Calu3 (cell line): ENCODE measurements around the gene MOV10L1. TPM values are rescaled to one million over a fixed set of nuclear protein-coding genes. Genes with fewer than 3 reads are reported as not detected.

Experiments
- BruUV-seq: library from RNA; stranded (reverse); fragments of 400-500 nt; replicated peaks from 2 replicates; lab custom pipeline; 2021; lab: Mats Ljungman, UMichigan
- CTCF ChIA-PET: fragments of 300-600 bp; sonication (Branson Sonifier 250); formaldehyde crosslinking; loops from one replicate; lab custom pipeline; 2022; ENCODE audit warnings: antibody characterized with exemption; lab: Charles Lee
- DNase-seq: peaks from one replicate; pipeline ENCODE4 v3.0.0; 2022
- H3K27ac Mint-ChIP-seq: one replicate; pipeline ENCODE4 v1.8.0; 2022; ENCODE audit warnings: mixed read lengths; ENCODE audit not compliant: unreplicated experiment
- H3K27me3 Mint-ChIP-seq: one replicate; pipeline ENCODE4 v1.8.0; 2022; ENCODE audit warnings: mixed read lengths; ENCODE audit not compliant: unreplicated experiment
- H3K36me3 Mint-ChIP-seq: one replicate; pipeline ENCODE4 v1.8.0; 2022; ENCODE audit warnings: mild to moderate bottlenecking, moderate library complexity, mixed read lengths; ENCODE audit not compliant: insufficient read depth, unreplicated experiment
- H3K4me1 Mint-ChIP-seq: one replicate; pipeline ENCODE4 v1.8.0; 2022; ENCODE audit warnings: mild to moderate bottlenecking, low read depth, mixed read lengths; ENCODE audit not compliant: unreplicated experiment
- H3K4me3 Mint-ChIP-seq: one replicate; pipeline ENCODE4 v1.8.0; 2022; ENCODE audit warnings: mild to moderate bottlenecking, low read depth, moderate library complexity, mixed read lengths; ENCODE audit not compliant: unreplicated experiment
- H3K9me3 Mint-ChIP-seq: one replicate; pipeline ENCODE4 v1.8.0; 2022; ENCODE audit warnings: low read depth, mixed read lengths; ENCODE audit not compliant: unreplicated experiment
- intact Hi-C: fragments of 100-400 bp; cut with micrococcal nuclease; formaldehyde crosslinking; loops from one replicate; pipeline ENCODE4 v1.10.0; 2022; ENCODE audit not compliant: unreplicated experiment
- total RNA-seq: library from RNA; stranded (reverse); gene quantifications from 2 replicates; pipeline ENCODE4 v1.2.3, GENCODE V29; 2022
- TF ChIP-seq, protein P1 (sequence below): fragments of 200-600 bp; IDR thresholded peaks from one replicate; pipeline ENCODE4 v1.8.0; 2022; ENCODE audit warnings: antibody characterized with exemption; ENCODE audit not compliant: unreplicated experiment

The MOV10L1 gene
- total RNA-seq, 1 experiment from 2014 or later, result not detected

DNA sequence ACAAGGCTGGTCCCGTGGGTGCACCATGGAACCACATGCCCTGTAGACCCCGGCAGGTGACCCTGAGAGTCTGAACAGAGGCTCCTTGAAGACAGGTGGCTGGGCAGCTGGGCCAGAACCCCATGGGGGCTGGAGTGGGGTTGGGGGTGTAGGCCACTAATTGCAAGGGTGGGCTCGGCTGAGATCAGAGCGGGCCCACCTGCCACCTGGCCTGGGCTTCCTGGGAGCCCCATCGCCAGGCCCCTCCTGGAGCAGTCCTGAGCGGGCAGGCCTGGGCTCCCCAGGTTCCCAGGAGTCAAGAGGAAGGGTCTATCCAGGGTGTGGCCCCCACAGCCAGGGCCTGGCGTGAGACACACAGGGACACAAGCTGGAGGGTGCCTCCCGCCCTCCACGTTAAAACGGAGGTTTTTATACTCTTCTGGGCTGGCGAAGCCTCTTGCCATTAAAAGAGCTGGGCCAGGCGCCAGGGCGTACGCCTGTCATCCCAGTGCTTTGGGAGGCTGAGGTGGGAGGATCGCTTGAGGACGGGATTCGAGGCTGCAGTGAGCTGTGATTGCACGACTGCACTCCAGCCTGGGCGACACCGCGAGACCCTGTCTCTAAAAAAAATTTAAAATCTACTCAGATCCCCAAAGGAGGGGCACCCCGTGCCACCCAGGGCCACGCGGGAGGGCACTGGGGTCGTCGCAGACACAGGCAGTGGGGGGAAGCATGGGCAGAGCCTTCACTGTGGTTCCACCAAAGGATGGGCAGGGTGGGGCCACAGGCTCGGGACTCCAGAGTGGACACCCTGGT, 91.1 kb downstream of the MOV10L1 start:
- H3K27ac Mint-ChIP-seq, result no peak overlapping the region
- TF ChIP-seq, protein P1, sequence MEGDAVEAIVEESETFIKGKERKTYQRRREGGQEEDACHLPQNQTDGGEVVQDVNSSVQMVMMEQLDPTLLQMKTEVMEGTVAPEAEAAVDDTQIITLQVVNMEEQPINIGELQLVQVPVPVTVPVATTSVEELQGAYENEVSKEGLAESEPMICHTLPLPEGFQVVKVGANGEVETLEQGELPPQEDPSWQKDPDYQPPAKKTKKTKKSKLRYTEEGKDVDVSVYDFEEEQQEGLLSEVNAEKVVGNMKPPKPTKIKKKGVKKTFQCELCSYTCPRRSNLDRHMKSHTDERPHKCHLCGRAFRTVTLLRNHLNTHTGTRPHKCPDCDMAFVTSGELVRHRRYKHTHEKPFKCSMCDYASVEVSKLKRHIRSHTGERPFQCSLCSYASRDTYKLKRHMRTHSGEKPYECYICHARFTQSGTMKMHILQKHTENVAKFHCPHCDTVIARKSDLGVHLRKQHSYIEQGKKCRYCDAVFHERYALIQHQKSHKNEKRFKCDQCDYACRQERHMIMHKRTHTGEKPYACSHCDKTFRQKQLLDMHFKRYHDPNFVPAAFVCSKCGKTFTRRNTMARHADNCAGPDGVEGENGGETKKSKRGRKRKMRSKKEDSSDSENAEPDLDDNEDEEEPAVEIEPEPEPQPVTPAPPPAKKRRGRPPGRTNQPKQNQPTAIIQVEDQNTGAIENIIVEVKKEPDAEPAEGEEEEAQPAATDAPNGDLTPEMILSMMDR, result no peak

DNA sequence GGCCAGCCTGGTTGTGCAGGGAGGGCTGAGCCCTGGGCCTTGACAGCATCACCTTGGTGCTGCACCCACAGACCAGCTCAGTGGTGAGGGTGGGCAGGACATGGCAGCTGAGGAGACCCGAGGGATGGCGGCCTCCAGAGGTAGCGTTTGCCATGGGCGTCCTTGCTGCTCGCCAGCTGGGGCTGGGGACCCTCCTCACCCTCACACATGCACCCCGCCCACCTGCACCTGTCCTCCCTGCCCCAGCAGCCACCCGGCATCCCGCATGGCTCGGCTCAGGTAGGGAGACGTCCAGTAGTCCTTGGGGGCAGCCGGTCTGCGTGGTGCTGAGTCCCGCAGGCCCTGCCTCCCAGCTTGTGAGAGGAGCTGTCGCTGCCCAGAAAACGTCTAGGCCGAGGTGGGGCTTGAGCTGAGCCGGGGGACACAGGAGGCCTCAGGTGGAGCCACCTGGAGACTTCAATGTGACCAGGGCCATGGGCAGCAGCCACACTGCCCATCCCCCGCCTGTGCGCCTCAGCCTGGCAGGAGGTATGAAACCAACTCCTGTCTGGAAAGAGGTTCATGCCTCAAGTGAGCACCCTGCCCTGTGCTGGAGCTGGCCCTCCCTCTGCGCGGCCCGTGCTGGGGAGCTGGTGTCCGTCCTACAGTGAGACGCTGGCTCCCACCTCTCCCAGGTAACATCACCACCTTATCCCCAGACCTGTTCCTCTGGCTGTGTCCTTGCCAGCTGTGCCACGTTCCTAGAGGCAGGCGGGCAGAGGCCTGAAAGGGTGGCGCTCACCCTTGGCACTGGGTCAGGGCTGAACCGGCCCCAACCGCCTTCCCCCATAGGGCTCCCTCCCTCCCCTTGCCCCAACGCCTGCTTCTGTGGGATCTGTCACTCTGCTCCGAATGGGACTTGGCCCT, 92.6 kb downstream of the MOV10L1 start:
- DNase-seq, result no peak
- H3K9me3 Mint-ChIP-seq, result no peaks in the 10 kb centered on the region
- H3K27ac Mint-ChIP-seq, result no peak overlapping the region
- H3K36me3 Mint-ChIP-seq, result peaks cover 35% of the 10 kb centered on the region
- no peaks in the 10 kb centered on the region for H3K27me3 Mint-ChIP-seq
- BruUV-seq, result no TSS peak
- intact Hi-C loops, result no loop called here
- CTCF ChIA-PET, result no interaction called here
- H3K4me3 Mint-ChIP-seq, result no peak overlapping the region
- H3K4me1 Mint-ChIP-seq, result no peaks in the 10 kb centered on the region
- TF ChIP-seq, protein P1, result no peak

More for the DNA sequence above, 91.1 kb downstream of the MOV10L1 start:
- no peaks in the 10 kb centered on the region for H3K27me3 Mint-ChIP-seq
- peaks cover 20% of the 10 kb centered on the region for H3K36me3 Mint-ChIP-seq
- H3K4me1 Mint-ChIP-seq, result no peaks in the 10 kb centered on the region
- CTCF ChIA-PET, result no interaction called here
- no peak overlapping the region for H3K4me3 Mint-ChIP-seq
- H3K9me3 Mint-ChIP-seq, result no peaks in the 10 kb centered on the region
- intact Hi-C loops, result no loop called here
- BruUV-seq, result no TSS peak
- no peak for DNase-seq

DNA sequence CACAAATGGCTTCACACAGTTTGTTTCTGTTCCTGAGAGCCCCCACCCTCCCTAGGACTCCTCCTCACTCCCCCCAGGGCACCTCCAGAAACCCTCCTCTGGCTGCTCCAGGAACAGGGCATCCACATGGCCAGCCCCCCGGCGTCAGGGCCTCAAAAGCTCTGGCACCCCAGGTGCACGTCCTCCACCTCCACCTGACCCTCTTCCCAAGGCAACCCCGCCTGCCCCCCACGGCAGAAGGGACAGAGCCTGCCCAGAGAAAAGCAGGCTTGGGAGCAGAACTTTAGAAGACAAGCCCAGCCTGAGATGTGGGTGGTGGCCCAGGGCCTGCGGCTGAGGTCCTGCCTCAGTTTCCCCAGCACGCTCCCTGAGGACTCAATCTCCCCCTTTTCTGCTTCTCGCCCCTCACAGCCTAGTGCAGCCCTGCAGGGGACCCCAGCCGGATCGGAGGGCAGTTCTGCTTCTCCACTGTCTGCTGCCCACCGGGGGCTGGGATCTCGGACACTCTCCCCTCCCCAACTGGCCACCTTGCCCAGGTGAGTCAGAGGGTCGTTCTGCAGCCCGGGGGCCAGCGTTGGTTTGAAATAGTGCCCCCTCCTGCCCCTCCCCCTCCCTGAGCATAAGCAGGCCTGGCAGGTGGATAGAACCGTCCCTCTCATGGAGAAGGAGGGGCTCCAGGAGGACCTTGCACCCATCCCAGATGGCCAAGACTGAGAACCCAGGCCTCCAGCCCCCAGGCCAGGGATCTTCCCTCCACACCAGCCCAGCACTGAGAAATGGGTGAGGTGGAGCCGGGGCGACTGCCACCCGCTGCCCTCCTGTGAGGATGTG, 93.5 kb downstream of the MOV10L1 start:
- Mint-ChIP-seq H3K36me3 (peaks cover 39% of the 10 kb centered on the region), H3K4me3 (no peak overlapping the region), H3K4me1 (no peaks in the 10 kb centered on the region), H3K9me3 (no peaks in the 10 kb centered on the region), H3K27ac (no peak overlapping the region), H3K27me3 (no peaks in the 10 kb centered on the region)
- intact Hi-C loops, result no loop called here
- TF ChIP-seq, protein P1, result no peak
- no peak for DNase-seq
- no TSS peak for BruUV-seq
- CTCF ChIA-PET, result interaction anchor here (0.6 kb wide), 1 partner anchor 153 kb away, joined by 3 read pairs; no protein-coding TSS in a partner anchor
